K562 (cell line): ENCODE data around the gene GARNL3. TPM values are rescaled to one million over a fixed set of nuclear protein-coding genes. Genes with fewer than 3 reads are reported as not detected.
A peak's percentile ranks its signal among the peaks of the same experiment; 100 is the strongest.

Experiments used
- ATAC-seq: fragments of 200-7000 bp; cut with Tn5 transposase; 3 replicates; pipeline ENCODE4 v1.9.1; 2020; ENCODE audit warnings: moderate library complexity
- BruUV-seq: library from RNA; stranded (reverse); fragments of 400-500 nt; replicated peaks from 2 replicates; lab custom pipeline; 2021; lab: Mats Ljungman, UMichigan
- CTCF ChIA-PET: fragments of 300-600 bp; formaldehyde crosslinking; extraction: SDS; loops from one replicate; lab custom pipeline; 2021; ENCODE audit warnings: low intra/inter-chr PET ratio; lab: Yijun Ruan, JAX
- POLR2A ChIA-PET: fragments of 300-600, 350-650 bp; sonication (Branson Sonifier 250); formaldehyde crosslinking; extraction: SDS; loops from one replicate; lab custom pipeline; 2021; ENCODE audit warnings: antibody characterized with exemption, inconsistent platforms; lab: Yijun Ruan, JAX
- DNase-seq, 4 experiments: peaks; one replicate each; pipeline versions ENCODE4 v3.0.0 to v3.0.0-alpha.2; 2011 to 2018; ENCODE audit warnings: low spot score in 3 of 4, mixed read lengths in 3 of 4; ENCODE audit errors: extremely low read depth in 1 of 4
- FAIRE-seq: peaks from 2 replicates; lab custom pipeline; 2011; peaks lifted over from hg19 to GRCh38; lab: Jason Lieb, UNC
- H2AFZ ChIP-seq: 2 replicates; pipeline ENCODE4 v1.6.0; 2011; ENCODE audit warnings: low read depth, low read length, control low read depth, inconsistent platforms
- H3K27ac ChIP-seq: fragments of 200-600 bp; 3 replicates; pipeline ENCODE4 v1.8.0; 2011; ENCODE audit warnings: low read depth, mild to moderate bottlenecking, control low read depth, inconsistent platforms, low read length, moderate library complexity, mixed read lengths; ENCODE audit errors: extremely low read depth
- H3K27me3 ChIP-seq, 2 experiments: fragments of 300-600 bp in 1 of 2; 2 replicates in 1 of 2; 3 replicates in 1 of 2; pipeline versions ENCODE4 v1.6.0 to v1.8.0; 2011; ENCODE audit warnings: inconsistent platforms in 2 of 2, low read length in 2 of 2, mild to moderate bottlenecking in 1 of 2, mixed read lengths in 1 of 2, moderate library complexity in 1 of 2; ENCODE audit not compliant: control insufficient read depth in 2 of 2, insufficient read depth in 2 of 2
- H3K36me3 ChIP-seq: fragments of 300-600 bp; 3 replicates; pipeline ENCODE4 v1.8.0; 2011; ENCODE audit warnings: mild to moderate bottlenecking, low read length, inconsistent platforms; ENCODE audit not compliant: control insufficient read depth, insufficient read depth
- H3K4me1 ChIP-seq, 2 experiments: fragments of 200-600 bp in 1 of 2; replicated peaks in 1 of 2; 2 replicates in 1 of 2; 3 replicates in 1 of 2; pipeline versions ENCODE4 v1.5.1 to v1.8.0; 2011; ENCODE audit warnings: inconsistent platforms in 2 of 2, low read length in 2 of 2, mild to moderate bottlenecking in 1 of 2, mixed read lengths in 1 of 2, moderate library complexity in 1 of 2; ENCODE audit not compliant: control insufficient read depth in 2 of 2, insufficient read depth in 2 of 2
- H3K4me2 ChIP-seq: 2 replicates; pipeline ENCODE4 v1.6.1; 2011; ENCODE audit warnings: low read length, control low read depth, inconsistent platforms, mixed read lengths; ENCODE audit not compliant: insufficient read depth
- H3K4me3 ChIP-seq: fragments of 200-600 bp; sonication (generic), shearing (Covaris generic); 2 replicates; pipeline ENCODE4 v1.5.1; 2016; ENCODE audit warnings: control low read depth, inconsistent platforms
- H3K79me2 ChIP-seq: fragments of 200-600 bp; 3 replicates; pipeline ENCODE4 v1.8.0; 2011; ENCODE audit warnings: low read length, inconsistent platforms; ENCODE audit not compliant: control insufficient read depth, insufficient read depth
- H3K9ac ChIP-seq, 2 experiments: 2 replicates each; pipeline versions ENCODE4 v1.6.0 to v1.6.1; 2011; ENCODE audit warnings: low read depth in 2 of 2, low read length in 2 of 2, control low read depth in 1 of 2, inconsistent platforms in 1 of 2, mild to moderate bottlenecking in 1 of 2, mixed read lengths in 1 of 2; ENCODE audit not compliant: insufficient read depth in 1 of 2
- H3K9me1 ChIP-seq: one replicate; pipeline ENCODE4 v1.6.0; 2011; ENCODE audit warnings: inconsistent platforms, mild to moderate bottlenecking, low read length, moderate library complexity; ENCODE audit not compliant: control insufficient read depth, insufficient read depth
- H3K9me3 ChIP-seq: replicated peaks from 2 replicates; pipeline ENCODE4 v1.5.1; 2011; ENCODE audit warnings: low read depth, low read length, inconsistent platforms; ENCODE audit not compliant: control insufficient read depth, insufficient read depth
- H4K20me1 ChIP-seq: replicated peaks from 2 replicates; pipeline ENCODE4 v1.6.1; 2011; ENCODE audit warnings: low read length, inconsistent platforms, mixed read lengths; ENCODE audit not compliant: control insufficient read depth, insufficient read depth
- MXI1 ChIP-seq: IDR thresholded peaks from 2 replicates; pipeline ENCODE4 v1.6.1; 2011; ENCODE audit warnings: low read depth, mild to moderate bottlenecking, improper control_type of control experiment, low read length
- PRDM10 ChIP-seq: fragments of 450-650 bp; IDR thresholded peaks from 2 replicates; pipeline ENCODE4 v1.6.1; 2018; ENCODE audit not compliant: partially characterized antibody
- ZNF175 ChIP-seq: fragments of 200-800 bp; sonication (Bioruptor generic); IDR thresholded peaks from 2 replicates; pipeline ENCODE4 v1.6.1; 2016; ENCODE audit warnings: low read depth, mild to moderate bottlenecking, missing genetic modification characterization, missing compliant biosample characterization
- WGBS: fragments of 100-300 bp; shearing (Covaris generic); methylation state at CpG from one replicate; pipeline ENCODE4 v1.1.6; 2016; ENCODE audit warnings: low coverage, mixed read lengths; ENCODE audit not compliant: insufficient coverage; ENCODE audit errors: missing lambda C conversion rate; 5-methylcytosine and 5-hydroxymethylcytosine counted together
- in situ Hi-C: fragments of 300-500 bp; cut with MboI; formaldehyde crosslinking; loops from 4 replicates; pipeline ENCODE4 v1.15.0; 2018; ENCODE audit warnings: inconsistent platforms, mixed read lengths
- intact Hi-C: fragments of 100-400 bp; cut with micrococcal nuclease; formaldehyde crosslinking; loops from 2 replicates; pipeline ENCODE4 v1.14.2; 2022
- polyA plus RNA-seq, 8 experiments: library from polyadenylated mRNA; depleted of rRNA in 4 of 8; stranded (reverse) in 5 of 8; unstranded in 3 of 8; fragments of >200 nt; fragmentation: Nextera tagmentation in 2 of 8; fragmentation: Illumina TruSeq in 1 of 8; extraction: Ambion mirVana in 2 of 8; extraction: Trizol in 1 of 8; gene quantifications; 2 replicates each; pipeline versions ENCODE4 v1.2.1 to v1.2.3, GENCODE V29; 2011 to 2014; ENCODE audit warnings: inconsistent platforms in 1 of 8, missing spikeins in 1 of 8
- total RNA-seq, 7 experiments: library from RNA; depleted of rRNA in 6 of 7; stranded (reverse); fragments of >200 nt in 6 of 7; fragmentation: Illumina TruSeq in 2 of 7; extraction: Trizol in 2 of 7; gene quantifications; 2 replicates each; pipeline versions ENCODE4 v1.2.1 to v1.2.3, GENCODE V29; 2011 to 2021; ENCODE audit warnings: low replicate concordance in 1 of 7

GARNL3 gene
- total and polyA plus RNA-seq, 9 of the 15 experiments (the other 6 are each of a cell fraction or from before 2014, with no cell fraction given) = 0.35 to 2.7 (median 1.6) TPM

- intact Hi-C loops = loop anchor here (10.0 kb wide), 1 partner anchor 199 kb away; the partner anchor contains the start of gene ZNF79
- ATAC-seq (no peak), FAIRE-seq (no peak), DNase-seq (no peak)
- no peak for TF ChIP-seq MXI1
- TF ChIP-seq PRDM10 = peak; percentile 57
- no peak for TF ChIP-seq ZNF175 (CRISPR knock-in tag)
- H3K36me3 ChIP-seq = no peaks in the 10 kb centered on the region
- peak overlapping the region in 1 of 2 experiments; percentile 92; a peak in 2 of 4 replicates for H3K9ac ChIP-seq
- H3K27me3 ChIP-seq = peaks cover 9 to 36% of the 10 kb centered on the region in 2 experiments; a peak in 4 of 5 replicates
- ChIA-PET CTCF (no interaction called here), POLR2A (interaction anchor here (0.7 kb wide), 1 partner anchor 13 kb away, joined by 3 read pairs; no protein-coding TSS in a partner anchor)
- H3K9me1 ChIP-seq = peaks cover 4% of the 10 kb centered on the region
- H3K4me2 ChIP-seq = no peak overlapping the region; the same call in 1 of the 2 replicates
- H4K20me1 ChIP-seq = no peaks in the 10 kb centered on the region
- in situ Hi-C loops = no loop called here
- H3K79me2 ChIP-seq = no peaks in the 10 kb centered on the region
- no TSS peak for BruUV-seq
- 50% methylated on average over 29 of the region's 42 CpGs for WGBS
- peaks cover 5 to 21% of the 10 kb centered on the region in 2 experiments; a peak in 4 of 5 replicates for H3K4me1 ChIP-seq
- no peak overlapping the region; the same call in 1 of the 2 replicates for H2AFZ ChIP-seq
- no peak overlapping the region for H3K27ac ChIP-seq
- no peaks in the 10 kb centered on the region for H3K9me3 ChIP-seq
- H3K4me3 ChIP-seq = 0 out of 2 replicates have a peak overlapping the region, but pooled peaks have one; percentile 50
Observed at GRCh38 chr9:127225801-127226625, 38.6 kb upstream of the GARNL3 start.
